ENCODE results near the gene ADGRV1. TPM values are rescaled to one million over a fixed set of nuclear protein-coding genes. Genes with fewer than 3 reads are reported as not detected.
A peak's percentile ranks its signal among the peaks of the same experiment; 100 is the strongest.

The ADGRV1 gene
- total and polyA plus RNA-seq, 9 of the 15 experiments (the other 6 are each of a cell fraction or from before 2014, with no cell fraction given) = 21.7 to 156 (median 58.2) TPM

- TF ChIP-seq RFX5 (IDR thresholded peaks at IDR 0.05; ENCODE audit: low read depth, low read length) (no peak), CBX8 (IDR thresholded peaks at IDR 0.05; ENCODE audit: borderline replicate concordance, extremely low read depth, low read depth, low read length, poor library complexity, severe bottlenecking) (no peak), GATAD2A (IDR thresholded peaks at IDR 0.05) (no peak), SIN3A (IDR thresholded peaks at IDR 0.05; ENCODE audit: borderline replicate concordance in 2 of 2, control insufficient read depth in 1 of 2, low read depth in 2 of 2, low read length in 2 of 2) (no peak), ZNF184 (CRISPR knock-in tag; IDR thresholded peaks at IDR 0.05) (no peak), ZNF347 (CRISPR knock-in tag; IDR thresholded peaks at IDR 0.05; ENCODE audit: low read depth) (no peak), RREB1 (CRISPR knock-in tag; IDR thresholded peaks at IDR 0.05) (no peak), PYGO2 (tag; IDR thresholded peaks at IDR 0.05) (no peak), KHSRP (IDR thresholded peaks at IDR 0.05) (no peak), ARID1B (IDR thresholded peaks at IDR 0.05) (peak; percentile 18; the same call in 1 of the 2 replicates), ZNF134 (CRISPR knock-in tag; conservative IDR thresholded peaks at IDR 0.05) (no peak), ZNF324 (CRISPR knock-in tag; IDR thresholded peaks at IDR 0.05) (no peak), TRIM24 (IDR thresholded peaks at IDR 0.05) (no peak), RBM17 (IDR thresholded peaks at IDR 0.05; ENCODE audit: borderline replicate concordance, low read depth, low read length) (no peak), FOS (IDR thresholded peaks at IDR 0.05; ENCODE audit: extremely low read depth, insufficient read length) (no peak), MEF2A (IDR thresholded peaks at IDR 0.05; ENCODE audit: control insufficient read depth, low read depth, low read length) (peak; percentile 58; the same call in 1 of the 2 replicates), E4F1 (CRISPR knock-in tag; IDR thresholded peaks at IDR 0.05; ENCODE audit: borderline replicate concordance) (no peak), ZNF668 (CRISPR knock-in tag; IDR thresholded peaks at IDR 0.05) (no peak), ILK (tag; IDR thresholded peaks at IDR 0.05; ENCODE audit: borderline replicate concordance, low read depth) (no peak), DPF2 (IDR thresholded peaks at IDR 0.05) (no peak)
- TF ChIP-seq, protein P1, sequence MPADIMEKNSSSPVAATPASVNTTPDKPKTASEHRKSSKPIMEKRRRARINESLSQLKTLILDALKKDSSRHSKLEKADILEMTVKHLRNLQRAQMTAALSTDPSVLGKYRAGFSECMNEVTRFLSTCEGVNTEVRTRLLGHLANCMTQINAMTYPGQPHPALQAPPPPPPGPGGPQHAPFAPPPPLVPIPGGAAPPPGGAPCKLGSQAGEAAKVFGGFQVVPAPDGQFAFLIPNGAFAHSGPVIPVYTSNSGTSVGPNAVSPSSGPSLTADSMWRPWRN (IDR thresholded peaks at IDR 0.05; ENCODE audit: low read depth) = no peak
Observed at GRCh38 chr5:90641528-90641927, 82.9 kb downstream of the ADGRV1 start (continued).

Data from K562 (cell line).